Measurements from ENCODE around the gene PLCB1.

PLCB1 gene

GRCh38 chr20:8246153-8246552 is 114.1 kb downstream of the PLCB1 start:
- no peak for DNase-seq
- TF ChIP-seq GATA1 (IDR thresholded peaks at IDR 0.05; ENCODE audit: low read depth, low read length) (no peak), POLR2A (IDR thresholded peaks at IDR 0.05; ENCODE audit: low read length) (no peak)

GRCh38 chr20:8246716-8247115 is 114.7 kb downstream of the PLCB1 start:
- no peak for DNase-seq
- no peak for TF ChIP-seq POLR2A (IDR thresholded peaks at IDR 0.05; ENCODE audit: low read length)
- TF ChIP-seq GATA1 (IDR thresholded peaks at IDR 0.05; ENCODE audit: low read depth, low read length): no peak

- DNase-seq: no peak
- TF ChIP-seq POLR2A (IDR thresholded peaks at IDR 0.05; ENCODE audit: low read length) (no peak), GATA1 (IDR thresholded peaks at IDR 0.05; ENCODE audit: low read depth, low read length) (no peak)
Observed at GRCh38 chr20:8248051-8248450, 116.0 kb downstream of the PLCB1 start.

GRCh38 chr20:8249634-8250033 is 117.6 kb downstream of the PLCB1 start:
- TF ChIP-seq GATA1 (IDR thresholded peaks at IDR 0.05; ENCODE audit: low read depth, low read length) (no peak), POLR2A (IDR thresholded peaks at IDR 0.05; ENCODE audit: low read length) (no peak)
- DNase-seq: no peak

GRCh38 chr20:8250539-8251200 is 118.6 kb downstream of the PLCB1 start:
- DNase-seq: no peak
- TF ChIP-seq GATA1 (IDR thresholded peaks at IDR 0.05; ENCODE audit: low read depth, low read length): no peak
- no peak for TF ChIP-seq POLR2A (IDR thresholded peaks at IDR 0.05; ENCODE audit: low read length)

- no peak for DNase-seq
- TF ChIP-seq GATA1 (IDR thresholded peaks at IDR 0.05; ENCODE audit: low read depth, low read length): no peak
- TF ChIP-seq POLR2A (IDR thresholded peaks at IDR 0.05; ENCODE audit: low read length): no peak
Observed at GRCh38 chr20:8251201-8251575, 119.1 kb downstream of the PLCB1 start.

GRCh38 chr20:8254911-8255582 is 123.0 kb downstream of the PLCB1 start:
- DNase-seq: no peak

GRCh38 chr20:8255945-8256632 is 124.0 kb downstream of the PLCB1 start:
- DNase-seq: no peak
- TF ChIP-seq POLR2A (IDR thresholded peaks at IDR 0.05; ENCODE audit: low read length) (no peak), GATA1 (IDR thresholded peaks at IDR 0.05; ENCODE audit: low read depth, low read length) (no peak)

More at GRCh38 chr20:8254911-8255582, 123.0 kb downstream of the PLCB1 start:
- TF ChIP-seq POLR2A (IDR thresholded peaks at IDR 0.05; ENCODE audit: low read length): no peak
- no peak for TF ChIP-seq GATA1 (IDR thresholded peaks at IDR 0.05; ENCODE audit: low read depth, low read length)

GRCh38 chr20:8260837-8261251 is 128.8 kb downstream of the PLCB1 start:
- no peak for TF ChIP-seq GATA1 (IDR thresholded peaks at IDR 0.05; ENCODE audit: low read depth, low read length)
- no peak for TF ChIP-seq POLR2A (IDR thresholded peaks at IDR 0.05; ENCODE audit: low read length)

GRCh38 chr20:8262721-8263120 is 130.7 kb downstream of the PLCB1 start:
- no peak for TF ChIP-seq POLR2A (IDR thresholded peaks at IDR 0.05; ENCODE audit: low read length)
- DNase-seq: no peak

More at GRCh38 chr20:8260837-8261251, 128.8 kb downstream of the PLCB1 start:
- no peak for DNase-seq

- TF ChIP-seq POLR2A (IDR thresholded peaks at IDR 0.05; ENCODE audit: low read length) (no peak), GATA1 (IDR thresholded peaks at IDR 0.05; ENCODE audit: low read depth, low read length) (no peak)
- no peak for DNase-seq
Observed at GRCh38 chr20:8265588-8265987, 133.5 kb downstream of the PLCB1 start.

GRCh38 chr20:8267009-8267408 is 134.9 kb downstream of the PLCB1 start:
- no peak for DNase-seq
- no peak for TF ChIP-seq GATA1 (IDR thresholded peaks at IDR 0.05; ENCODE audit: low read depth, low read length)
- no peak for TF ChIP-seq POLR2A (IDR thresholded peaks at IDR 0.05; ENCODE audit: low read length)

GRCh38 chr20:8271727-8272126 is 139.7 kb downstream of the PLCB1 start:
- TF ChIP-seq POLR2A (IDR thresholded peaks at IDR 0.05; ENCODE audit: low read length): no peak
- TF ChIP-seq GATA1 (IDR thresholded peaks at IDR 0.05; ENCODE audit: low read depth, low read length): no peak
- no peak for DNase-seq

- DNase-seq: no peak
- TF ChIP-seq GATA1 (IDR thresholded peaks at IDR 0.05; ENCODE audit: low read depth, low read length) (no peak), POLR2A (IDR thresholded peaks at IDR 0.05; ENCODE audit: low read length) (no peak)
Observed at GRCh38 chr20:8272766-8273165, 140.7 kb downstream of the PLCB1 start.
